ENCODE measurements around the gene FHIT. TPM values are rescaled to one million over a fixed set of nuclear protein-coding genes. Genes with fewer than 3 reads are reported as not detected.

Gene FHIT
- total RNA-seq, 1 experiment from 2014 or later, result 3.6 TPM

GRCh38 chr3:60577601-60578000 lies 673.7 kb downstream of the FHIT start:
- CTCF ChIA-PET, result no interaction called here
- POLR2A ChIA-PET (ENCODE audit: unreplicated experiment), result no interaction called here
- no peak for ATAC-seq
- H3K36me3 ChIP-seq (ENCODE audit: low read depth, low read length), result no peaks in the 10 kb centered on the region
- no TSS peak for BruUV-seq (replicated peaks)
- no peak for TF ChIP-seq CTCF (conservative IDR thresholded peaks at IDR 0.05; ENCODE audit: low read depth, low read length)
- no peak overlapping the region for H3K4me3 ChIP-seq (ENCODE audit: low read length)
- H3K27ac ChIP-seq (ENCODE audit: low read length), result no peak overlapping the region
- H3F3A ChIP-seq (ENCODE audit: low read length, unreplicated experiment), result peaks cover 3% of the 10 kb centered on the region
- H3K27me3 ChIP-seq (ENCODE audit: low read length), result no peaks in the 10 kb centered on the region
- no peak overlapping the region for H2AFZ ChIP-seq (ENCODE audit: low read length)
- H3K4me1 ChIP-seq (ENCODE audit: insufficient read depth, low read length), result peaks cover 12% of the 10 kb centered on the region; the same call in 1 of the 2 replicates
- no peak for DNase-seq
- no peak overlapping the region for H3K9ac ChIP-seq (ENCODE audit: low read length)
- intact Hi-C loops (cut with micrococcal nuclease), result no loop called here
- no peaks in the 10 kb centered on the region for H3K9me2 ChIP-seq (replicated peaks; ENCODE audit: low read length)
- H3K4me2 ChIP-seq (ENCODE audit: low read length), result no peak overlapping the region
- no peaks in the 10 kb centered on the region for H3K79me2 ChIP-seq (ENCODE audit: low read length)
- no peaks in the 10 kb centered on the region for H4K20me1 ChIP-seq (ENCODE audit: low read length)
- H3K9me3 ChIP-seq (ENCODE audit: low read length), result no peaks in the 10 kb centered on the region

DNA sequence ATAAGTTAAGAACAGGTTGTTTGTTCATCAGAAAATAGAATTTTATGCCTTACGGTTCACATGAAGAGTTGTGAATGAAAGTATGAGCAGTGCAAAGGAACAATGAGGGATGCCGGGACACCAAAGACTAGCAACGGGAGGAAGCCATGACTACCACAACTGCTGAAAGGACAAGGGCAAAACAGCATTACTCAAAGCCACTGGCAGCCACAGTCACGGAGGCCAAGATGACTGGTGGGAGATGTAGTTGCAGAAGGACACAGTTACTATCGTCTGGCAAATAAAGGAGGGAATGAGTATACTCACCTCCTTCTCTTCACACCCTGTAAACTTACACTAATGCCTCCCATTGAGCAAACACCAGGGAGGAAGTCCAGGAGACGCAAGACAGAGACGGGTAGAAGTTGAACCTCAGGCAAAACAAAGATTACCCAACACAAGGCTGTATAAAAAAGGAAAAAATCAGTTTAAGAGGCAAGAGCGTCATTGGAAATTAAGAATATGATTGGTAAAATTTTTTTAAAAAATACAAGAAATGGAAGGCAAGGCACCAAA lies 675.5 kb downstream of the FHIT start:
- no peak for TF ChIP-seq EZH2phosphoT487 (IDR thresholded peaks at IDR 0.05; ENCODE audit: borderline replicate concordance, low read length)
- no peak for TF ChIP-seq CTCF (conservative IDR thresholded peaks at IDR 0.05; ENCODE audit: low read depth, low read length)
- no peak for TF ChIP-seq EZH2 (IDR thresholded peaks at IDR 0.05; ENCODE audit: low read length, unreplicated experiment)
- BruUV-seq (replicated peaks), result no TSS peak
- Histone ChIP-seq H3K4me1 (ENCODE audit: insufficient read depth, low read length) (peaks cover 12% of the 10 kb centered on the region; the same call in 1 of the 2 replicates), H3K4me2 (ENCODE audit: low read length) (no peak overlapping the region), H3K9me3 (ENCODE audit: low read length) (no peaks in the 10 kb centered on the region), H3F3A (ENCODE audit: low read length, unreplicated experiment) (peaks cover 3% of the 10 kb centered on the region), H3K9me2 (replicated peaks; ENCODE audit: low read length) (no peaks in the 10 kb centered on the region), H3K4me3 (ENCODE audit: low read length) (no peak overlapping the region), H3K79me2 (ENCODE audit: low read length) (no peaks in the 10 kb centered on the region), H4K20me1 (ENCODE audit: low read length) (no peaks in the 10 kb centered on the region), H3K27me3 (ENCODE audit: low read length) (no peaks in the 10 kb centered on the region), H2AFZ (ENCODE audit: low read length) (no peak overlapping the region), H3K27ac (ENCODE audit: low read length) (no peak overlapping the region), H3K9ac (ENCODE audit: low read length) (no peak overlapping the region), H3K36me3 (ENCODE audit: low read depth, low read length) (no peaks in the 10 kb centered on the region)
- DNase-seq (no peak), ATAC-seq (no peak)
- CTCF ChIA-PET, result no interaction called here
- POLR2A ChIA-PET (ENCODE audit: unreplicated experiment), result no interaction called here
- intact Hi-C loops (cut with micrococcal nuclease), result no loop called here

- intact Hi-C loops (cut with micrococcal nuclease), result no loop called here
- ATAC-seq (no peak), DNase-seq (no peak)
- H3K9me2 ChIP-seq (replicated peaks; ENCODE audit: low read length), result no peaks in the 10 kb centered on the region
- no peaks in the 10 kb centered on the region for H3K27me3 ChIP-seq (ENCODE audit: low read length)
- H4K20me1 ChIP-seq (ENCODE audit: low read length), result no peaks in the 10 kb centered on the region
- peak overlapping the region; percentile 9 for H3K4me2 ChIP-seq (ENCODE audit: low read length)
- H3K79me2 ChIP-seq (ENCODE audit: low read length), result no peaks in the 10 kb centered on the region
- ChIA-PET POLR2A (ENCODE audit: unreplicated experiment) (no interaction called here), CTCF (no interaction called here)
- no TSS peak for BruUV-seq (replicated peaks)
- H3K4me3 ChIP-seq (ENCODE audit: low read length), result no peak overlapping the region
- H3K4me1 ChIP-seq (ENCODE audit: insufficient read depth, low read length), result peaks cover 8% of the 10 kb centered on the region; the same call in 1 of the 2 replicates
- H2AFZ ChIP-seq (ENCODE audit: low read length), result no peak overlapping the region
- no peaks in the 10 kb centered on the region for H3K36me3 ChIP-seq (ENCODE audit: low read depth, low read length)
- no peak overlapping the region for H3K27ac ChIP-seq (ENCODE audit: low read length)
- H3K9ac ChIP-seq (ENCODE audit: low read length), result no peak overlapping the region
- H3F3A ChIP-seq (ENCODE audit: low read length, unreplicated experiment), result no peaks in the 10 kb centered on the region
- TF ChIP-seq CTCF (conservative IDR thresholded peaks at IDR 0.05; ENCODE audit: low read depth, low read length), result no peak
- no peak for TF ChIP-seq EZH2 (IDR thresholded peaks at IDR 0.05; ENCODE audit: low read length, unreplicated experiment)
- TF ChIP-seq EZH2phosphoT487 (IDR thresholded peaks at IDR 0.05; ENCODE audit: borderline replicate concordance, low read length), result no peak
- H3K9me3 ChIP-seq (ENCODE audit: low read length), result no peaks in the 10 kb centered on the region
Measured at GRCh38 chr3:60574046-60574769, 677.0 kb downstream of the FHIT start.

Data from PC-3 (cell line).